ENCODE measurements around the gene SH2B2. TPM values are rescaled to one million over a fixed set of nuclear protein-coding genes. Genes with fewer than 3 reads are reported as not detected.
"Not testable (repeated sequence)": the region's sequence is repeated elsewhere in the genome, so short reads cannot be mapped to it uniquely, and the experiment has no call there.

The SH2B2 gene
- total RNA-seq, 2 experiments from 2014 or later, result 2.1 to 2.3 TPM

DNA sequence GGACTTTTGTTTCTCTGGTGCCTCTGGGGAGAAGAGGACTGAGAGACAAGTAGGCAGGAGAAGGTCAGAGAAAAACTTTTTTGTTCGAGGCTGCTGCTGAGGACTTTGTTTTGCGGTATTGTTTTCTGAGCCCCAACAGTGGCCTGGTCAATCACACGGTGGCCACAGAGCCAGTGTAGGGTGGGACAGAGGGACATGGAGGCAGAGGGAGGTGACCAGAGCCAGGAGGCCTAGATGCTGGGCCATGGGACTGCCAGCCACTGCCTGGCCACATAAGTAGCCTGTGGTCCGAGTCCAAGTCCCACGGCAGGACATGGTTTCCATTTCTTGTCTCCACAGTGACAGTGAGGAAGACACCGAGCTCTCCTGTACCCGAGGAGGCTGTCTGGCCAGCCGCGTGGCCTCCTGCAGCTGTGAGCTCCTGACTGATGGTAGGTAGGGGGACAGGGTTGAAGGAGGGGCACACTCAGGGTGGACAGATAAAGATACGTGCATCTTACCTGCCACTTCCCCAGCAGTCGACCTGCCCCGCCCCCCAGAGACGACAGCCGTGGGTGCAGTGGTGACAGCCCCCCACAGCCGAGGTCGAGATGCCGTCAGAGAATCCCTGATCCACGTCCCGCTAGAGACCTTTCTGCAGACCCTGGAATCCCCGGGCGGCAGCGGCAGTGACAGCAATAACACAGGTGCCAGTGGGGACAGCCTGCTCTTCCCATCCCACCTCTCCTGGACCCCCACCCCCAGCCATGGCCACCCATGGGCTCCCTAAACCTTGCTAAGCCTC lies 27.5 kb downstream of the SH2B2 start:
- H3K27ac Mint-ChIP-seq, result no peak overlapping the region
- H3K36me3 Mint-ChIP-seq (ENCODE audit: low read depth), result no peaks in the 10 kb centered on the region
- no peak overlapping the region for H3K4me3 Mint-ChIP-seq
- ChIA-PET POLR2A (no interaction called here), CTCF (no interaction called here)
- DNase-seq, result no peak
- no peaks in the 10 kb centered on the region for H3K4me1 Mint-ChIP-seq
- H3K27me3 Mint-ChIP-seq, result no peaks in the 10 kb centered on the region
- no peaks in the 10 kb centered on the region for H3K9me3 Mint-ChIP-seq

DNA sequence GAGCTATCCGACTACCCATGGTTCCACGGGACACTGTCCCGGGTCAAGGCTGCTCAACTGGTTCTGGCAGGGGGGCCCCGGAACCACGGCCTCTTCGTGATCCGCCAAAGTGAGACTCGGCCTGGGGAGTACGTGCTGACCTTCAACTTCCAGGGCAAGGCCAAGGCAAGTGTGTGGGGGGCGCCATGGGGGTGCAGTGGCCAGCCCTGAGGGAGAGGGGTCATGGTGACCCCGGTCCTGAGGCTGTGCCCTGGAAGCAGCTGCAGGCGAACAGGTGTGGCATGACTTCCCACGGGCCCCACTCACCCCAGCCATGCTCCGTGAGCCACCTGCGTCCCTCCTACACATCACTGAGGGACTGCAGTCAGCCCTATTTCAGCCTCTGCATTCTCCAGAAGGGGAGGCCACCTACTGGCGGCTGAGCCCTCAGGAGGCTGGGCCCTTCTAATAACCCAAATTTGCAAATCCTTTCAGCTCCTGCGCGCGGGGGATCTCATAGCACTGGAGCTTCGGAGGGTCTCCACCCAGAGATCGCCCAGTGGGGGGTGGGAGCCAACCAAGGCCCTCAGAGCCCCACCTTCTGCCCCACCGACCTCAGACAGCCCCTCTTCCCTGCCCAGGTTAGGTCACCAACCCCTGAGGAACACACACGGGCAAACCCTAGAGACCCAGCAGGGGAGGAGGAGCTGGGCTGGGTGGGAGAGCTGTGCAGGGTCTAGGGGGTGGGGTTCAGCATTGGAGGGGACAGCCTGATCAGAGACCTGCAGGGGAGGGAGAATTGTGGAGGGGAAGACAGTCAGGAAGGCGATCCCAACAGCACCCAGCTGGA lies 30.8 kb downstream of the SH2B2 start:
- CTCF ChIA-PET, result no interaction called here
- Mint-ChIP-seq H3K27me3 (peaks cover 1% of the 10 kb centered on the region), H3K27ac (no peak overlapping the region), H3K4me1 (no peaks in the 10 kb centered on the region), H3K9me3 (no peaks in the 10 kb centered on the region), H3K4me3 (no peak overlapping the region), H3K36me3 (ENCODE audit: low read depth) (no peaks in the 10 kb centered on the region)
- POLR2A ChIA-PET, result no interaction called here
- DNase-seq, result no peak

DNA sequence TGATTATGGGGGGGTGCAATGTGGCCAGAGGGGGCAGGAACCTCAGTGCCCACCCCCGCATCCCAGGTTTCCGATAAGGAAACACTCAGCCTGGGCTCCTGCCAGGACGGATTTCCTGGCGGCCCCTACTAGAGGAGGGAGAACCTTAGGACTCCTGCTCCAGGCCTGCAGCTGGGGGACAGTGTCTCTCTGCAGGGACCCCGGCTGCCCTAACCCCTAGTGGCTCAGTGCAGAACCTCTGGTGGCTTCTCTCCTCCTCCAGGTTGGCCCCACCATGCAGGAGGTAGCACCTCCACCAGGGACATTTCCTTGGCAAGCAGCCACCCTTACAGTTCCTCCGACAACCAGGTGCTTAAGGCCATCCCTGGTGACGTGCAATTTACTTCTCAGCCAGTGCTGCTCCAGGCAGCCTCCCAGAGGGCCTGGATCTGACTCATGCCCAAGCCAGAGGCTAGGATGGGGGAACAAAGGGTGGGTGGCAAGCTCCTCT lies 31.9 kb downstream of the SH2B2 start:
- H3K27me3 Mint-ChIP-seq, result peaks cover 5% of the 10 kb centered on the region
- POLR2A ChIA-PET, result no interaction called here

DNA sequence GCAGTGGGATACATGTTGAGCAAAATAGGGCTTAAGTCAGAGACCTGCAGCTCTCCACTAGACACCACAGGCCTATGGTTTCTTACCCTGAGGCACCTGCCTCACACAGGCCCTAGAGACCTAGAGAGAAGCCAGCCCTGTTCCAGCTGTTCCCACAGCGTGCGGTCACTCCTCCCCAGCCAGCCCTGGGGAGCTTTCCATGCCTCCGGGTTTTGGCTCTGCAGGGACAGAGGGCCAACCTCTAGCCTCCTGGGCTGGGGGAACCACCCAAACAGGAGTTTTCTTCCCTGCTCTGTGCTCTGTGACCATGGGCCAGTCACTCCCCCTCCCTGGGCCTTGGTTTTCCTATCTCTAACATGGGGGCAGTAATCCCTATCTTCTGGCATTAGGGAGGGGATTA lies 33.0 kb downstream of the SH2B2 start:
- Mint-ChIP-seq H3K27me3 (peaks cover 5% of the 10 kb centered on the region), H3K4me3 (no peak overlapping the region), H3K4me1 (no peaks in the 10 kb centered on the region), H3K9me3 (no peaks in the 10 kb centered on the region), H3K27ac (no peak overlapping the region), H3K36me3 (ENCODE audit: low read depth) (no peaks in the 10 kb centered on the region)
- no peak for DNase-seq
- CTCF ChIA-PET, result no interaction called here
- POLR2A ChIA-PET, result interaction anchor here (0.8 kb wide), 1 partner anchor 13 kb away, joined by 3 read pairs; no protein-coding TSS in a partner anchor

More for the DNA sequence above, 31.9 kb downstream of the SH2B2 start:
- no peak overlapping the region for H3K4me3 Mint-ChIP-seq
- no peak for DNase-seq
- H3K9me3 Mint-ChIP-seq, result no peaks in the 10 kb centered on the region
- no peaks in the 10 kb centered on the region for H3K4me1 Mint-ChIP-seq
- H3K36me3 Mint-ChIP-seq (ENCODE audit: low read depth), result no peaks in the 10 kb centered on the region
- H3K27ac Mint-ChIP-seq, result no peak overlapping the region
- CTCF ChIA-PET, result no interaction called here

DNA sequence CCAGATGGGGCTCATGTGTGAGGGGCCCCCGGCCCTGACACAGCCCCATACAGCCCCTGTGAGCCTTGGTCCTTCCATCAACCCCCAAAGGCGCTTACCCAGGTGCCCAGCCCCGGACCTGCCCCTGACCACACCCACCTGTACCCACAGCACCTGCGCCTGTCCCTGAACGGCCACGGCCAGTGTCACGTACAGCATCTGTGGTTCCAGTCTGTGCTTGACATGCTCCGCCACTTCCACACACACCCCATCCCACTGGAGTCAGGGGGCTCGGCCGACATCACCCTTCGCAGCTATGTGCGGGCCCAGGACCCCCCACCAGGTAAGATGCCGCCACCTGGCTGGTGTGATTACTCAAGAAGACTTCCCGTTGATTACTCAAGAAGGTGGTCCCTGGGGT lies 33.5 kb downstream of the SH2B2 start:
- H3K9me3 Mint-ChIP-seq, result no peaks in the 10 kb centered on the region
- H3K27ac Mint-ChIP-seq, result no peak overlapping the region
- ChIA-PET POLR2A (interaction anchor here (0.8 kb wide), 1 partner anchor 13 kb away, joined by 3 read pairs; no protein-coding TSS in a partner anchor), CTCF (no interaction called here)
- no peaks in the 10 kb centered on the region for H3K4me1 Mint-ChIP-seq
- no peak overlapping the region for H3K4me3 Mint-ChIP-seq
- H3K27me3 Mint-ChIP-seq, result peaks cover 5% of the 10 kb centered on the region
- H3K36me3 Mint-ChIP-seq (ENCODE audit: low read depth), result no peaks in the 10 kb centered on the region
- DNase-seq, result no peak

DNA sequence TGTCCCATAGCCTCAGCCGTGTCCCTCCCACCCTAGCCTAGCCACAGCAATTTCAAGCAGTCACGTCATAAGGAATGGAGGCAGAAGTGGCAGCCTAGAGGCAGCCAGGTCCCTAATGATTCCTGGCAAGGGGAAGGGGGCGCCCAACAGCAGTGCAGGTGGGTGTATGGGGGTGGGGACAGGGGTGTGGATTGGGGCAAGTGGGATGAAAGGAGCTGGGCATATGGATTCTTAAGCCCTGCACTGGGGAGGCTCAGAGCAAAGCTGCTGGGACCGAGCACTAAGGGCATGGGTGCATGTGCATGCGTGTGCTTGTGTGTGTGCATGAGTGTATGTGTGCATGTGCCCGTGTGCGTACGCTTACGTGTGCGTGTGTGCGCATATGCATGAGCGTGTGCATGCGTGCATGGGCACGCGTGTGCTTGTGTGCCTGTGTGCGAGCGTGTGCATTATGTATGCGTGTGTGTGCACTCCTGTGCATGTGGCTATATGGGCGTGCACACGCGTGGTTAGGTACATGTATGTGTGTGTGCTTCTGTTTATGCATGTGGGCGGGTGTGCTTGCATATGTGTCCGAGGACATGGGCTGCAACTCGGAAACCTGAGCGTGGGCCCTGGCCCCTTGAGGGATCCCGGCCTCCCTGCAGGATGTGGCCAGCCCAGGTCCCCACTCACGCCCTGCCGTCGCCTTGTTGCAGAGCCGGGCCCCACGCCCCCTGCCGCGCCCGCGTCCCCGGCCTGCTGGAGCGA lies 34.1 kb downstream of the SH2B2 start:
- no peak for DNase-seq
- Mint-ChIP-seq H3K9me3 (no peaks in the 10 kb centered on the region), H3K27me3 (peaks cover 5% of the 10 kb centered on the region), H3K36me3 (ENCODE audit: low read depth) (no peaks in the 10 kb centered on the region), H3K27ac (no peak overlapping the region), H3K4me3 (no peak overlapping the region), H3K4me1 (no peaks in the 10 kb centered on the region)
- CTCF ChIA-PET, result no interaction called here
- POLR2A ChIA-PET, result no interaction called here

DNA sequence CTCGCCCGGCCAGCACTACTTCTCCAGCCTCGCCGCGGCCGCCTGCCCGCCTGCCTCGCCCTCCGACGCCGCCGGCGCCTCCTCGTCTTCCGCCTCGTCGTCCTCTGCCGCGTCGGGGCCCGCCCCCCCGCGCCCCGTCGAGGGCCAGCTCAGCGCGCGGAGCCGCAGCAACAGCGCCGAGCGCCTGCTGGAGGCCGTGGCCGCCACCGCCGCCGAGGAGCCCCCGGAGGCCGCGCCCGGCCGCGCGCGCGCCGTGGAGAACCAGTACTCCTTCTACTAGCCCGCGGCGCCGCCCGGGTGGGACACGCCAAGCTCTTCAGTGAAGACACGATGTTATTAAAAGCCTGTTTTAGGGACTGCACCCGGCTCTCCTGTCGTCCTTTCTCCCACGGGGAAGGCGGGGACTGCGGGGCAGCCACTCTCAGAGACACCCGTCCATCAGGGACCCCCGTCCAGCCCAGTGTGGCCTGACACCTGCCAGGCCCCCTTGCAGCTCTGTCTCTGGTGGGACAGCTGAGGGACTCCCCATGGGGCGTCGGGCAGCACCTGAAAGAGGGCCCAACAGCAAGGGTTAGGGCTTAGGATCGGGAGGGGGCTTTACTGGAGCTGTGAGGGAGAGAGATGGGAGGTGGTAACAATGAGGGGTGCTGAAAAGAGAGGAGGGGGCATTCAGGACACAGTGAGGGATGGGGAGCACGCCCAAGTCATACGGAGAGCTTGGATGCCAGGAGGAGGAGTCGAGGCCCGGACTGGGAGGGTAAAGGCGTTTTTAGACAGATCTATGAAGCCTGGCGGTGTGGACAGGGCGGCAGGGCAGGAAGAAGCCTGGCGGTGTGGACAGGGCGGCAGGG lies 34.9 kb downstream of the SH2B2 start:
- ChIA-PET POLR2A (no interaction called here), CTCF (no interaction called here)
- H3K4me3 Mint-ChIP-seq, result no peak overlapping the region
- peaks cover 5% of the 10 kb centered on the region for H3K27me3 Mint-ChIP-seq
- H3K27ac Mint-ChIP-seq, result no peak overlapping the region
- H3K9me3 Mint-ChIP-seq, result no peaks in the 10 kb centered on the region
- H3K36me3 Mint-ChIP-seq (ENCODE audit: low read depth), result no peaks in the 10 kb centered on the region
- H3K4me1 Mint-ChIP-seq, result no peaks in the 10 kb centered on the region
- no peak for DNase-seq

DNA sequence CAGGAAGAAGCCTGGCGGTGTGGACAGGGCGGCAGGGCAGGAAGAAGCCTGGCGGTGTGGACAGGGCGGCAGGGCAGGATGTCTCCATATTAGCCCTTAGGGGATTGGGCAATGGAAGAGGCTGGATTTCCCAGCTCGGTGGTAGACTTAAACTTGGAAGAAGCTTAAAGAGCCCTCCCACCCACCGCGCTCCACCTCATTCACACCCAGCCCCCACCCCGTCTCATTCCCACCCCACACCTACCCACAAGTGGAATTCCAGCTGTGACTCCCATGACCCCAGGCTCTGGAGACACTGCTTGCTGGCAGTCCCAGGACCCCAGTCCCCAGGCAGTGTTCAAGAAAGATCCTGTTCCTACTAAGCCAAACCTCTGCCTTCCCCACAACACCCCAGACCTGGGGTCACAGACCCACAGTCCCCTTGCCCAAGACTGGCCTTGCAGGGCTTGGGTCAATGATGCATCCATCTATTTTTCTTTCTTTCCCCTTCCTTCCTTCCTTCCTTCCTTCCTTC lies 35.6 kb downstream of the SH2B2 start:
- H3K4me3 Mint-ChIP-seq, result no peak overlapping the region
- H3K4me1 Mint-ChIP-seq, result no peaks in the 10 kb centered on the region
- POLR2A ChIA-PET, result no interaction called here
- no peaks in the 10 kb centered on the region for H3K36me3 Mint-ChIP-seq (ENCODE audit: low read depth)
- H3K27ac Mint-ChIP-seq, result no peak overlapping the region
- CTCF ChIA-PET, result no interaction called here
- H3K9me3 Mint-ChIP-seq, result no peaks in the 10 kb centered on the region
- DNase-seq, result no peak
- peaks cover 8% of the 10 kb centered on the region for H3K27me3 Mint-ChIP-seq

DNA sequence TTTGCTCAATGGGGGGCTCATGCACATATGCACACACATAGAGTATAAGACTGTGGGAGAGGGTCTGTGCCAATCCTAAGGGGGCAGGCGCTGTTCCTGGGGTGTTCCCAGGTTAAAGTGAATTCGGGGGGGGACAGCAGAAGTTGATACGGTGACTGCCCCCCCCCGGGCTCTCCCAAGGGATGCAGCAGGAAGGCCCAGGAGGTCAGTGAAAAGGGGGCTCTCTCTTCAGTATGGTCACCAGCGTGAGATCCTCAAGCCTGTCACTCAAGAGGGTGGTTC lies 37.2 kb downstream of the SH2B2 start:
- no peaks in the 10 kb centered on the region for H3K4me1 Mint-ChIP-seq
- no peak overlapping the region for H3K4me3 Mint-ChIP-seq
- peaks cover 17% of the 10 kb centered on the region for H3K27me3 Mint-ChIP-seq
- ChIA-PET POLR2A (no interaction called here), CTCF (no interaction called here)
- no peak overlapping the region for H3K27ac Mint-ChIP-seq
- DNase-seq, result no peak
- no peaks in the 10 kb centered on the region for H3K9me3 Mint-ChIP-seq
- H3K36me3 Mint-ChIP-seq (ENCODE audit: low read depth), result no peaks in the 10 kb centered on the region

DNA sequence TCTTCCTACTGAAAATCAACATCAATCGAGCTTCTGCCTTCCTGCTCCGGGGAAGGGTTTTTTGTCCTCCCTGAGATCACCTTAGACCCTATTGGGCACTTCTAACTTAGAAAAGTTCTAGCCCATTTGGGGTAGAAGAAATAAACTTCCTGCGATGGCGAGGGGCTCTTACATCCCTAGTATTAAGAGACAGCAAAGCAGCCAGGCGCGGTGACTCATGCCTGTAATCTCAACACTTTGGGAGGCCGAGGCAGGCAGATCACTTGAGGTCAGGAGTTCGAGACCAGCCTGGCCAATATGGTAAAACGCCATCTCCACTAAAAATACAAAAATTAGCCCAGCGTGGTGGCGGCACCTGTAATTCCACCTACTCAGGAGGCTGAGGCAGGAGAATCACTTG lies 38.4 kb downstream of the SH2B2 start:
- H3K4me1 Mint-ChIP-seq; H3K9me3 Mint-ChIP-seq; POLR2A ChIA-PET; DNase-seq; H3K27ac Mint-ChIP-seq; H3K4me3 Mint-ChIP-seq; H3K36me3 Mint-ChIP-seq (ENCODE audit: low read depth); CTCF ChIA-PET: not testable (repeated sequence)
- peaks cover 17% of the 10 kb centered on the region for H3K27me3 Mint-ChIP-seq

DNA sequence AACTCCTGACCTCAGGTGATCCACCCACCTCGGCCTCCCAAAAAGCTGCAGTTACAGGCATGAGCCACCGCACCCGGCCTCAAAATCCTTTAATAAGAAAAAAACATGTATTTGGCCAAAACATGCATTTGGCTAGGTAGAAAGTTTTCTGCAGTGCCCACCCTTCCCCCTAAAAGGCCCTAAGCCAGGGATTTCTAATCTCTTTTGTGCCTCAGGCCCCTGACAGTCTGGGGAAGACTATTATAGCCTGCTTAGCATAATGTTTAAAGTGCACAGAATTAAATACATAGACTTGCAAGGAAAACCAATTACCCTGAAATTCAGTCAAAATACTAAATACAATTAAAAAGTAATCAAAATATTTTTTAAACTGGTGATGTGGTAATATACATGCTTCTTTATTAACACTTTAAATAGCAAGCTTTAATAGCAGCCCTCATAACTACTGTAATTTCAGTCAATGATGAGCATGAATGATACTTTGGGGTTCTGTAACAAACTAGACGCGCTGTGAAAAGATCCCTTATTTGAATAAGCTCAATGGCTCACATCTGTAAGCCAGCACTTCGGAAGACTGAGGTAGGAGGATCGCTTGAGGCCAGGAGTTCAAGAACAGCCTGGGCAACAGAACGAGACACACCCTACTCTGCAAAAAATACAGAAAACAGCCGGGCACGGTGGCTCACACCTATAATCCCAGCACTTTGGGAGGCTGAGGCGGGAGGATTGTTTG lies 39.7 kb downstream of the SH2B2 start:
- H3K4me1 Mint-ChIP-seq, result peaks cover 2% of the 10 kb centered on the region
- POLR2A ChIA-PET, result no interaction called here

DNA sequence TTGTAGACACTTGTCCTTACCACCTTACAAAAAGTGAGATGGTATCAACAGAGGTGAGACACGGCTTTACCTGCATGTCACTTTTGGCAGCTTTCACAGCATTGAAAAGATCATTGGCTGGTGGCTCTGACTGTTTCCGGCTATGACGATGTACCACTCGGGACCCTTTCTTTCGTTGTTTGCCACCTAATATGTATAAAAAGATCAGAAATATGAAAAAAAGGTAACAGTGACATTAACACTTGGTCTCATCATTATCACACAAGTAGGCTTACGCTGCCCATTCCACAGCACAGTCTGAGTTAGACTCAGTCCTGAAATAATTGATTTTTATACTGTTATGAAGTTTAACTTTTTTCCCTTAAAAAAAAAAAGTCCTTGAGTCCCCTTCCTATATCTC lies 40.5 kb downstream of the SH2B2 start:
- H3K27ac Mint-ChIP-seq; H3K4me1 Mint-ChIP-seq; H3K9me3 Mint-ChIP-seq; H3K4me3 Mint-ChIP-seq; DNase-seq; H3K36me3 Mint-ChIP-seq (ENCODE audit: low read depth); POLR2A ChIA-PET: not testable (repeated sequence)
- H3K27me3 Mint-ChIP-seq, result peaks cover 17% of the 10 kb centered on the region
- CTCF ChIA-PET, result interaction anchor here (0.7 kb wide), 1 partner anchor 133 kb away, joined by 3 read pairs; no protein-coding TSS in a partner anchor

More for the DNA sequence above, 39.7 kb downstream of the SH2B2 start:
- Mint-ChIP-seq H3K36me3 (ENCODE audit: low read depth) (no peaks in the 10 kb centered on the region), H3K4me3 (no peak overlapping the region), H3K9me3 (no peaks in the 10 kb centered on the region), H3K27ac (no peak overlapping the region), H3K27me3 (peaks cover 17% of the 10 kb centered on the region)
- no peak for DNase-seq
- CTCF ChIA-PET, result no interaction called here
